ENCODE data around the gene PRDM10.

DNA sequence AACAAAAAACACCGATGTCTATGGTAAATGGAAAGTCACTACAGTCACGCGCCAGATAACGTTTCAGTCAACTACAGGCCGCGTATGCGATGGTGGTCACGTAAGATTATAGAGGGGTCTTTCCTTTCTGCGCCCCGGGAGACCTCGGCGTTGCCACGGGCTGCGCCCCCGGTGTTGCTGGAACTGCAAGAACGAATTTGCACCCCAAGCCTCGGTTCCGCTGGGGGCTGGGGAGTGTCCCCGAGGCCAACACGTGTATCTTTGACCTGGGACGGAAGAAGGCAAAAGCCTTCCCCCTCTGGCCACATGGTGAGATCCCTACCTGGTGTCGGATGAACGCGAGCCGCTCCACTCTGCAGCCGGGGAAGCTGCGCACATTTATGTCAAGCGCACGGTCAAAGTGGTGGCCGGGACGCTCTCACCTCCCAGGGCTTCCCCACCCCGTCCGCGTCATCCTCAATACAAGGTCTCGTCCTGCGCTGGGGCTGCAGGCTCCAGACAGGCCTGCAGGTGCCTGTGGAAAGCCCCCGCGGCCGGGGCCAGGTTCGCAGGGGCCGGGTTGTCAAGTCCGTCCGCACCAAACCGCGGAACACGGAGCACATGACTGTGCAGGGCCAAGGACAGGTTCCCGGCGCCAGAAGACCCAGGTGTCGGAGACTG is 37.8 kb upstream of the PRDM10 start:
- TF ChIP-seq CTCF (conservative IDR thresholded peaks at IDR 0.05; ENCODE audit: low read depth, low read length) (no peak), EZH2 (IDR thresholded peaks at IDR 0.05; ENCODE audit: borderline replicate concordance, low read depth, low read length, poor library complexity, severe bottlenecking) (no peak)

Measured in A673 (cell line).